H1 (cell line): ENCODE data around the gene INO80.

Experiments used
- CEBPB ChIP-seq: IDR thresholded peaks from 2 replicates; pipeline ENCODE4 v1.6.1; 2012; ENCODE audit warnings: low read depth, low read length
- CTCF ChIP-seq, 3 experiments: IDR thresholded peaks; 1 replicate in 2 of 3; 2 replicates in 1 of 3; pipeline versions ENCODE4 v1.5.1 to v1.6.1; 2011; ENCODE audit warnings: low read length in 3 of 3, mild to moderate bottlenecking in 3 of 3, inconsistent platforms in 2 of 3, low read depth in 1 of 3, moderate library complexity in 1 of 3; ENCODE audit not compliant: insufficient read depth in 1 of 3; ENCODE audit errors: control extremely low read depth in 1 of 3
- TAF7 ChIP-seq: optimal IDR thresholded peaks from 2 replicates; pipeline ENCODE3; 2011; ENCODE audit warnings: low read depth, mild to moderate bottlenecking, inconsistent platforms, low read length, moderate library complexity, borderline replicate concordance

GRCh38 chr15:41085029-41085428, 31.1 kb downstream of the INO80 start:
- TF ChIP-seq CTCF (IDR thresholded peaks at IDR 0.05; ENCODE audit: control extremely low read depth in 1 of 3, insufficient read depth in 1 of 3, low read depth in 1 of 3, low read length in 3 of 3) = no peak
- TF ChIP-seq CEBPB = no peak
- TF ChIP-seq TAF7 = no peak
